DMS153 treated with DMSO at 0.1 percent for 48 hours (cell line): ENCODE data around the gene UNG.
"Not testable (repeated sequence)": the region's sequence is repeated elsewhere in the genome, so short reads cannot be mapped to it uniquely, and the experiment has no call there.

Experiments used
- DNase-seq: peaks from one replicate; lab custom pipeline; 2025; ENCODE audit not compliant: unreplicated experiment; lab: John Stamatoyannopoulos, UW

The UNG gene

GRCh38 chr12:109097435-109098182 lies at the start of gene UNG:
Gene UNG (plus strand): TSS chr12:109097597. CDS start chr12:109097680, 83 bp downstream.
- peak; percentile 87 for DNase-seq

- not testable (repeated sequence) for DNase-seq
These were observed 48.7 kb upstream of the UNG start for GRCh38 chr12:109048706-109049105.

- DNase-seq: not testable (repeated sequence)
These were observed 47.6 kb upstream of the UNG start for GRCh38 chr12:109049794-109050193.

- DNase-seq: no peak
These were observed 45.3 kb upstream of the UNG start for GRCh38 chr12:109052097-109052413.

- peak; percentile 66 for DNase-seq
These were observed 44.7 kb upstream of the UNG start, which contains the start of gene USP30 for GRCh38 chr12:109052414-109053323. Gene USP30 (plus strand): TSS chr12:109052576. CDS start chr12:109052679, 103 bp downstream.

GRCh38 chr12:109053382-109054123 lies 43.8 kb upstream of the UNG start:
- no peak for DNase-seq

- not testable (repeated sequence) for DNase-seq
These were observed 43.3 kb upstream of the UNG start for GRCh38 chr12:109054124-109054513.

GRCh38 chr12:109054520-109054919 lies 42.9 kb upstream of the UNG start:
- no peak for DNase-seq

- no peak for DNase-seq
These were observed 40.5 kb upstream of the UNG start for GRCh38 chr12:109056891-109057290.

- DNase-seq: no peak
These were observed 40.0 kb upstream of the UNG start for GRCh38 chr12:109057376-109057775.

- DNase-seq: no peak
These were observed 38.6 kb upstream of the UNG start for GRCh38 chr12:109058773-109059172.

GRCh38 chr12:109064143-109064542 lies 33.3 kb upstream of the UNG start:
- no peak for DNase-seq

GRCh38 chr12:109065154-109065852 lies 32.1 kb upstream of the UNG start:
- DNase-seq: no peak

- DNase-seq: no peak
These were observed 31.6 kb upstream of the UNG start for GRCh38 chr12:109065853-109066193.

GRCh38 chr12:109069307-109070271 lies 27.8 kb upstream of the UNG start:
- DNase-seq: peak; percentile 88

- DNase-seq: no peak
These were observed 22.5 kb upstream of the UNG start for GRCh38 chr12:109074866-109075265.

GRCh38 chr12:109082751-109083150 lies 14.6 kb upstream of the UNG start:
- no peak for DNase-seq

GRCh38 chr12:109084425-109084824 lies 13.0 kb upstream of the UNG start:
- DNase-seq: no peak

- no peak for DNase-seq
These were observed 11.8 kb upstream of the UNG start for GRCh38 chr12:109085590-109085989.

- DNase-seq: no peak
These were observed 10.1 kb upstream of the UNG start for GRCh38 chr12:109087250-109087649.
